ENCODE data around the gene ECEL1. TPM values are rescaled to one million over a fixed set of nuclear protein-coding genes. Genes with fewer than 3 reads are reported as not detected.

The ECEL1 gene
- total RNA-seq, 4 donors from 2014 or later = not detected

DNA sequence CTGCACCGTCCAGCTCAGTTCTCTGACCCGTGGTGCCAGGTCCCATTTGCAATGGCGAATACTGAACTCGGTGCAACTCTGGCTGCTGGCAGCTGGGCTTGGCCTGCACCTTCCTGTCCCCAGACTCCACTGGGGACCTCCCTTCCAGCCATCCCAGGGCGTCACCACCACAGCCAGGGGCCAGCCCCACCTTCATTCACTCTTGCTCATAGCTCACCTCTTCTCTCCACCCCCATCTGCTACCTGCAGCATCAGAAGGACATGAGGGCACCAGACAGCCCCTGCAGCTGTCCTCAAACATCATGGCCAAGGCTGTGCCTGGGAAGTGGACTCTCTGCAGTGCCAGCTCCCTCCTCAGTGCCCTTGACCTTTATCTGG lies 47.9 kb downstream of the ECEL1 start:
- Histone ChIP-seq H3K9me3 (no peaks in the 10 kb centered on the region), H3K4me1 (no peaks in the 10 kb centered on the region), H3K4me3 (no peak overlapping the region), H3K27me3 (no peaks in the 10 kb centered on the region), H3K27ac (no peak overlapping the region), H3K36me3 (no peaks in the 10 kb centered on the region)
- TF ChIP-seq, protein P1, sequence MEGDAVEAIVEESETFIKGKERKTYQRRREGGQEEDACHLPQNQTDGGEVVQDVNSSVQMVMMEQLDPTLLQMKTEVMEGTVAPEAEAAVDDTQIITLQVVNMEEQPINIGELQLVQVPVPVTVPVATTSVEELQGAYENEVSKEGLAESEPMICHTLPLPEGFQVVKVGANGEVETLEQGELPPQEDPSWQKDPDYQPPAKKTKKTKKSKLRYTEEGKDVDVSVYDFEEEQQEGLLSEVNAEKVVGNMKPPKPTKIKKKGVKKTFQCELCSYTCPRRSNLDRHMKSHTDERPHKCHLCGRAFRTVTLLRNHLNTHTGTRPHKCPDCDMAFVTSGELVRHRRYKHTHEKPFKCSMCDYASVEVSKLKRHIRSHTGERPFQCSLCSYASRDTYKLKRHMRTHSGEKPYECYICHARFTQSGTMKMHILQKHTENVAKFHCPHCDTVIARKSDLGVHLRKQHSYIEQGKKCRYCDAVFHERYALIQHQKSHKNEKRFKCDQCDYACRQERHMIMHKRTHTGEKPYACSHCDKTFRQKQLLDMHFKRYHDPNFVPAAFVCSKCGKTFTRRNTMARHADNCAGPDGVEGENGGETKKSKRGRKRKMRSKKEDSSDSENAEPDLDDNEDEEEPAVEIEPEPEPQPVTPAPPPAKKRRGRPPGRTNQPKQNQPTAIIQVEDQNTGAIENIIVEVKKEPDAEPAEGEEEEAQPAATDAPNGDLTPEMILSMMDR (IDR thresholded peaks at IDR 0.05) = peak in 1 of 6 experiments; percentile 37
- no peak for TF ChIP-seq POLR2A (IDR thresholded peaks at IDR 0.05)
- DNase-seq = peak in 1 of 3 donors; percentile 49

DNA sequence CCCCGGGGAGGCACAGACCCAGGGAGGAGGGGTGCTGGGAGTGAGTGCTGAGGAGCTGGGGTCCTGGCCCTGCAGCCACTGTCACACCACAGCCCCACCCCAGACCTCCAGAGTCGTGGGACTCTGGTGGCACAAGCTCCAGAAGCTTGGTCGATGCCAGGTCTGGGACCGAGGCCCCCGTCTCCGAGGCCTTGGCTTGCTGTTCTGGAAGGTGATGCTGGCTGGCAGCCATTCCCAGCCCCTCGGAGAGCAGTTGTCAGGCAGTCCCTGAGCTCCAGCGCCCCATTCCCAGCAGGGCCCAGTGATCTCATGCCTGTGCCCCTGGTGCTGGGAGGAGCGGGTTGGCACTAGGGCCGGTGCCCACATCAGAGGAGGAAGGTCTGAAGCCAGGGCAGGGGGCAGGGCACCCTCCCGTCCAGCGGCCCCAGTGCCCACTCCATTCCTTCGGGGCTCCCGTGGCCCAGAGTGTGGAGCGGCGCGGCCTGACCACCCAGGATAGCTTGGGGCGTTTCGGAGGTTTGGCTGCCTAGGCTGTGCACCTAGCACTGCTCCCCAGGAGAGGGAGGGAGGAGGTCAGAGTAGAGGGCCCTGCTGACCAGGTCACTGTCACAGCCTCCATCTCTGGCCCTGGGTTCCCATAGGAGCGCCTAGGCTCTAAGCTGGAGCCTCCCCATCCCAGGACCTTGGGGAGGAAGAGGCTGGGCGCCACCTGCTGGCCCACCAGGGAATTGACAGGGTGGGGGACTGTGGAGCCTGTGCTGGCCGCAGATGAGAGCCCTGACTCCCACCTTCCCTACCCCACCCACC lies 48.5 kb downstream of the ECEL1 start:
- TF ChIP-seq, protein P1 (IDR thresholded peaks at IDR 0.05) = peak in 4 of 6 experiments; percentile 46 to 61 (median 49)
- no peak for TF ChIP-seq POLR2A (IDR thresholded peaks at IDR 0.05)
- Histone ChIP-seq H3K36me3 (no peaks in the 10 kb centered on the region), H3K27me3 (no peaks in the 10 kb centered on the region), H3K4me1 (no peaks in the 10 kb centered on the region), H3K27ac (no peak overlapping the region), H3K9me3 (no peaks in the 10 kb centered on the region), H3K4me3 (no peak overlapping the region)
- DNase-seq = peak in 2 of 3 donors; percentile 58 to 66

DNA sequence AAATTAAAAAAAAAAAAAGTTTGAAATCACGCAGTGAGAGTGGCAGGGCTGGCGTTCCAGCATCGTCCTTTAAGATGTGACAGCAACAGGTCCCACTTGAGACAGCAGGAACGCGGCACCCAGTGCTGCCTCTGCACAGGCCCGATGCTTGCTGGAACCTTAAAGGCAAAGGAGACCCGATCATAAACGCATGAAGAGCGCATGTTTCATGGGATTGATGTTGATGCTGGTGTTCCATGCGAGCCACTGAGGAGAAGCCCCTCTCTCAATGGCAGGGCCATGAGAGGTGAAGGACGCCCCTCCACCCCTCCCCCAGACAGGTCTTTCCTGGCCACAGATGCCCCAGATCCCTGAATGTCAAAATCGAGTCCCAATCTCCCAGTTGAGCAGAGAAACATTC lies 49.5 kb downstream of the ECEL1 start:
- TF ChIP-seq, protein P1 (IDR thresholded peaks at IDR 0.05) = no peak
- no peak for TF ChIP-seq POLR2A (IDR thresholded peaks at IDR 0.05)
- no peaks in the 10 kb centered on the region for H3K36me3 ChIP-seq
- no peaks in the 10 kb centered on the region for H3K4me1 ChIP-seq
- H3K27ac ChIP-seq = no peak overlapping the region
- no peaks in the 10 kb centered on the region for H3K9me3 ChIP-seq
- DNase-seq = peak in 1 of 3 donors; percentile 25
- H3K4me3 ChIP-seq = no peak overlapping the region
- no peaks in the 10 kb centered on the region for H3K27me3 ChIP-seq

DNA sequence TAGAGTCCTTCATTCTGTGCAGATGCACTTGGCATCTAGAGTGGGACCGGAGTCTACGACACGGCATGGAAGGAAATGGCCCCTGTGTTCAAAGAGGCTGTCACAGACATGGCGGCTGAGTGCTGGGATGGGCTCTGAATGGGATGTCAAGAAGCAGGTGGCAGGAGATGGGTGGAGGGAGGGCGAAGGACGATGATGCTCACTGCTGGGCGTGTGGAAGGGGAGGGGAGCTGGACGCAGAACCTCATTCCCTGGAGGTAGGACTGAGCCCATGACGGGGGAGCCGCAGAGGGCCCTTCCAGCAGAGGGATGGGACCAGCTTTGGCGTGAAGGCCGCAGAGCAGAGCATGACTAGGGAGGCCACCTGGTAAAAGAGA lies 50.5 kb downstream of the ECEL1 start:
- Histone ChIP-seq H3K27me3 (no peaks in the 10 kb centered on the region), H3K4me3 (no peak overlapping the region), H3K4me1 (no peaks in the 10 kb centered on the region), H3K36me3 (no peaks in the 10 kb centered on the region), H3K27ac (no peak overlapping the region), H3K9me3 (no peaks in the 10 kb centered on the region)
- DNase-seq = peak in 1 of 3 donors; percentile 41
- no peak for TF ChIP-seq POLR2A (IDR thresholded peaks at IDR 0.05)
- TF ChIP-seq, protein P1 (IDR thresholded peaks at IDR 0.05) = no peak

DNA sequence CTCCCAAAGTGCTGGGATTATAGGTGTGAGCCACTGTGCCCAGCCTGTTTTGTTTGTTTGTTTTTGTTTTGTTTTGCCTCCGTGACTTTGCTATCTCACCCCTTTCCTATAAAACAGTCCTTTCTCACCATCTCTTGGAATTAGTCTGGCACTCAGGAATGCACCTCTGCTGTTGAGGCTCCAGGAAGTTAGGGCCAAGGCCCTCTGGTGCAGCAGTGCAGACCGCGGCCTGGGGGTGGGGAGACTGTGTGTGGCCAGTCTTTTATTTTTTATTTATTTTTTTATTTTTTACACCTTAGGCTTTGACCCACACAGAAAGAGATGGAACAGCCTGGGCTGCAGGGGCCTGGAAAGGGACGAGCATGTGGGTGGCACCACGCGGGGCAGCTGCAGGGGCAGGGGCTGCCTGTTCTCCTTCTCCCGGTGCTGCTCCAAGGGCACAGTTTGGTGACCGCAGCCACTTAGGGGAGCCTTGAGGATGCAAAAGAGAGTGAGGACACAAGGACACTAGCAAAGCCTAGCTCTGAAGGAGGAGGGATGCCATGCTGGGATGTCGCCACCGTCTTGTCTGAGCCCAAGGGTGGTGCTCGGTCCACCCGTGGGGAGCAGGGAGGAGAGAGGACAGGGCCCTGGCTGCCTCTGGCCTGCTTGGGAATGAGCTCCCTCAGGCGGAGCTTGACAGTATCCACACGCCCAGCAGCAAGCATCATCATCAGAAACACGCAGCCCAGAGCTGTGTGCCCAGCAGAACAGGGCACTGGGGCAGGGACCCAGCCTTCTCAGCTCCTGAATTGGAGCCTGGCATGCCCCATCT lies 51.0 kb downstream of the ECEL1 start:
- peak in 1 of 3 donors; percentile 35 for DNase-seq
- no peak overlapping the region for H3K4me3 ChIP-seq

More for the DNA sequence above, 51.0 kb downstream of the ECEL1 start:
- H3K27ac ChIP-seq = no peak overlapping the region
- no peaks in the 10 kb centered on the region for H3K36me3 ChIP-seq
- H3K4me1 ChIP-seq = no peaks in the 10 kb centered on the region
- TF ChIP-seq, protein P1 (IDR thresholded peaks at IDR 0.05) = no peak
- no peak for TF ChIP-seq POLR2A (IDR thresholded peaks at IDR 0.05)
- no peaks in the 10 kb centered on the region for H3K27me3 ChIP-seq
- no peaks in the 10 kb centered on the region for H3K9me3 ChIP-seq

Measured in Peyer's patch (tissue), 4 donors.